Astrocyte of the spinal cord (primary cell): Measurements from ENCODE around the gene CREG2.

Experiments
- DNase-seq: peaks from one replicate; pipeline ENCODE4 v3.0.0; 2011; ENCODE audit warnings: low read depth, low spot score
- H3K4me3 ChIP-seq: 2 replicates; pipeline ENCODE4 v1.5.1; 2011; ENCODE audit warnings: low read depth, mild to moderate bottlenecking, low read length, moderate library complexity
- in situ Hi-C: cut with HindIII; loops from 2 replicates; pipeline ENCODE4 v1.10.0; 2017; ENCODE audit warnings: low sequenced_read_pairs
- TF ChIP-seq, protein P1 (sequence below): IDR thresholded peaks from 2 replicates; pipeline ENCODE4 v1.5.1; 2012; ENCODE audit warnings: low read depth, mild to moderate bottlenecking, low read length, inconsistent platforms

Gene CREG2

DNA sequence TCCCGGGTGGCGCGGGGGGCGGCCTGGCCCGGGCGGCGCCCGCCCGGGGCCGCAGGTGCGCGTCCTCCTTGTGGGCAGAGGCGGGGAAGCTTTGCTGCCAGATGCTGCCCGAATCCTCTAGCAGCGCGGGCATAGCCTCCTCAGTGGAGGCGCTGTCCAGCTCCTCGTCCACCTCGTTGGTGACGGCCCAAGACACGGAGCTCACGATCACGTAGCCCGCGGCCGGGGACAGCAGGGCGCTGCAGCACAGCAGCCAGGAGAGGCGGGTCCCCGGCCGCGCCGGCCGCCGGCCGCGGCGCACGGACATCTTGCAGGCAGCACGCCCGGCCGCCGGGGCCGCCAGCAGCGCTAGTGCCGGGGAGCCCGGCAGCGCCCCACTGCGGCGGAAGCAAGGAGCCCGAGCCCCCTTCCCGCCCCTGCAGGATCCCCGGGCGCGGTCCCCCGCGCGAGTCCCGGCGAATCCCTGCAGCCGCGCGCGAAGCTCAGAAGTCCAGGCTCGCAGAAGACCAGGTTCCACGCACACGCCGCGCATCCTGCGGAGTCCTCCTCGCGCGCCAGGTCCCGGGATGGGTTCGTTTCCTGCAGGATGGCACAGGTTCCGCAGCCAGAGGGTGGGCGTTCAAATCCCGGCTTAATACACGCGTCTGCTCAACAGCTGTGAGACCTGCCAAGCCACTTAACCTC lies at the start of gene CREG2:
Gene CREG2 (minus strand): TSS at position 353 of the 684 bp plus-strand sequence. CDS start 46 bp downstream, at position 307.
- TF ChIP-seq, protein P1, sequence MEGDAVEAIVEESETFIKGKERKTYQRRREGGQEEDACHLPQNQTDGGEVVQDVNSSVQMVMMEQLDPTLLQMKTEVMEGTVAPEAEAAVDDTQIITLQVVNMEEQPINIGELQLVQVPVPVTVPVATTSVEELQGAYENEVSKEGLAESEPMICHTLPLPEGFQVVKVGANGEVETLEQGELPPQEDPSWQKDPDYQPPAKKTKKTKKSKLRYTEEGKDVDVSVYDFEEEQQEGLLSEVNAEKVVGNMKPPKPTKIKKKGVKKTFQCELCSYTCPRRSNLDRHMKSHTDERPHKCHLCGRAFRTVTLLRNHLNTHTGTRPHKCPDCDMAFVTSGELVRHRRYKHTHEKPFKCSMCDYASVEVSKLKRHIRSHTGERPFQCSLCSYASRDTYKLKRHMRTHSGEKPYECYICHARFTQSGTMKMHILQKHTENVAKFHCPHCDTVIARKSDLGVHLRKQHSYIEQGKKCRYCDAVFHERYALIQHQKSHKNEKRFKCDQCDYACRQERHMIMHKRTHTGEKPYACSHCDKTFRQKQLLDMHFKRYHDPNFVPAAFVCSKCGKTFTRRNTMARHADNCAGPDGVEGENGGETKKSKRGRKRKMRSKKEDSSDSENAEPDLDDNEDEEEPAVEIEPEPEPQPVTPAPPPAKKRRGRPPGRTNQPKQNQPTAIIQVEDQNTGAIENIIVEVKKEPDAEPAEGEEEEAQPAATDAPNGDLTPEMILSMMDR: peak; percentile 58
- peak; percentile 51 for DNase-seq
- in situ Hi-C loops: no loop called here
- peak within 1 kb of the TSS; percentile 22 for H3K4me3 ChIP-seq

DNA sequence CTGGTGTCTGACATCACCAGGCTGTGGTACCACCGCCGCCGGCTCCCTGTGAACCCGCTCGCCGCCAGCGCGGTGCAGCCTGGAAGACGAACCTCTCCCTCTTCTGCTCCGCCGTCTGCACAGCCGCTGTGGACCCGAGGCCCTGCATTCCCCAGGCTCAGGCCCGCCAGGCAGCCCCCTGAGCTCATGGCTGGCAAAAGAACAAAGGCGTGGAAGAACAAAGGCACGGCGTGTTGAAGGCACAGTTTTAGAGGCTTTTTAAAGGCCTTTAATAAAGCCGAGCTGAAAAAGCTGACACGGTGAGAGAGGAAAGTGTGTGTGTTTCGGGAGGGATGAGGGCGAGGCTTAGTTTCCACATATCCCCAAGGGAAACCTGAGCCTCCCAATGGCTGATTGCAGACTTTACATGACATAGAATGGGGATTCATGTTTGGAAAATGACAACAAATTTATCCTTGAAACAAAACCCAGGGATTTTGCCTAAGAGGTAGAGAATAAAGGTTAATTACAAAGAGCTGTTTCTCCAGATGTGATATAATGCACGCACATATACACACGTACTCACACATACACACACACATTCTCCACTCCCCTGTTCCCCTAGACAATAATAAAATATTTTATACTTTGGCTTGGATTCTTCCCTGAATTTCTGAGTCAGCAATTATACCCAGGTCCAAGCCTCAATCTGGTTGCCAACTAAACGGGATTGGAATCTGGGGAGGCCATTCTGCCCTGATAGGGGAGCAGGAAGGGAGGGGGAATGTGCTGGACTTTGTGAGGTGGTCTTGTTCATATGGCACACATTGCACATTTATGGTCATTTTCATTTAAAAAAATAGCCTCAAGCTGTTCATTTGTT lies 47.9 kb upstream of the CREG2 start:
- TF ChIP-seq, protein P1: no peak
- peak; percentile 79 for DNase-seq
- in situ Hi-C loops: no loop called here
- no peak overlapping the region for H3K4me3 ChIP-seq

DNA sequence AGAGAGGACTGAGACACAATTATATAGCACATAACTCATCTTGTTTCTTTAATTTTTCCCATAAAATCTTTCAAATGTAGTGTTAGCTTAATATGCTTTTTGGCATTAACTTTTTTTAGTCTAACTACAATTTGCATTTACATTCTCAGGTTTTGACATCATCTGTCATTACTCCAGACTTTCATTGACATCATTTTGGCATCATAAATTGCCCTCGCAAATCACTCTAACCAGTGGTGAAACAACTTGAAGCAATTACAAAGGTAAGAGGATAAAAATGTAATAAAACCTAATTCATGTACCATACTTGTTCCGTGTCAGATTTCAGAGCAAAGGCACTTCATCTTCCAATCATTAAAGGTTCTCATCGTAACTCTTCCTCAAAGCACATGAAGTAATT lies 46.2 kb upstream of the CREG2 start:
- TF ChIP-seq, protein P1: no peak
- in situ Hi-C loops: no loop called here
- no peak overlapping the region for H3K4me3 ChIP-seq
- DNase-seq: no peak

DNA sequence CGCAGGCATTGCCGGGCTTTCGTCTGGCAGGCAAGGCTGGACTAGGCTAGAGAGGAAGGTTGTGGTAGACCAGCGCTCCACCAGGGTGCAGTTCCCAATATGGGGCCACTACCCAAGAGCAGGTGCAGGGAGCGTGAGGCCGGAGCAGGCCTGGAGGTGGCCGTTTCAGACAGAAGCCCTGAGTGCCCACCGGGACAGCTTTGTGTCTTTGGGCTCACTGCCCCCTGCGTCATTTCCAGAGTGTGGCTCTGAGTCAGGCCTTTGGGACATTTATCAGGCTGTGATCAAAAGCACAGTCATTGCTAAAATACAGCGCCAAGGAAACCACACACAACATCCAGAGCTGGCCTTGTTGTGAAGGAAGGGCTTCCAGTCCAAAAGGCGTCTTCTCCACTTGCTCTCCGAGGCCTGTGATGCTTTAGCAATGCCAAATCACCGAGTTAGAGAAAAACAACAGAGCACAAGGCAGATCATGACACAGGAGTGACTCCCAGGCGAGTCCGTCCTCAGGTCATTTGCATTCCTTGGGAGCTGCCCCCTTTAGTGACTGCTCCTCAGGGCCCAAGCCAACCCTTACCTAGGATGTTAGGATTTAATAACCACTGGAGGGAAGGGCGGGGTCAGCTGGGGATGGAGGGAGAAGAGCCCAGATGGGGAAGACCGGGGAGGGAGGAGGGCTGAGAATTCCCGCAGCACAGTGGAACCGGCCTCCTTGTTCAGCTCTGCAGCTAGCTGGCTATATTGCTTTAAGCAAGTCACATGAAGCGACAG lies 45.3 kb upstream of the CREG2 start:
- in situ Hi-C loops: no loop called here
- TF ChIP-seq, protein P1: no peak
- no peak overlapping the region for H3K4me3 ChIP-seq
- peak; percentile 61 for DNase-seq

DNA sequence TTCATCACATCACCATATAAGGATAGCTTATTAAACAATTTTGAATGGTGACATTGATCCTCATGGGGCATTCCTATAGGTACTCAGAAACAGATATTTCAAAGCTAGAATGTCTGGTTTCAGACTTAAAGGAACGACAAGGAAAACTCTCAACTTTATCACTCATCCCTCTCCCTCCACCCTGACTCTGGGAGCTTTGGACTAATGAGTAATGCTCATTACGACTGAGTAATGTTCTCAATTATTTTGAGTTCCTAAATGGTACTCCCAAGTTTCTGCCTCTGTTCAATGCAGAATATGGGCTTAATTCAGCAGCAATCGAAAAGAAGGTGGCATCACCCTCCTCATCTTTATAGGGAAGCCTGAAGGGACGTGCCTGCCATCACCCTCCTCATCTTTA lies 44.2 kb upstream of the CREG2 start:
- in situ Hi-C loops: no loop called here
- no peak overlapping the region for H3K4me3 ChIP-seq
- DNase-seq: no peak
- TF ChIP-seq, protein P1: no peak

DNA sequence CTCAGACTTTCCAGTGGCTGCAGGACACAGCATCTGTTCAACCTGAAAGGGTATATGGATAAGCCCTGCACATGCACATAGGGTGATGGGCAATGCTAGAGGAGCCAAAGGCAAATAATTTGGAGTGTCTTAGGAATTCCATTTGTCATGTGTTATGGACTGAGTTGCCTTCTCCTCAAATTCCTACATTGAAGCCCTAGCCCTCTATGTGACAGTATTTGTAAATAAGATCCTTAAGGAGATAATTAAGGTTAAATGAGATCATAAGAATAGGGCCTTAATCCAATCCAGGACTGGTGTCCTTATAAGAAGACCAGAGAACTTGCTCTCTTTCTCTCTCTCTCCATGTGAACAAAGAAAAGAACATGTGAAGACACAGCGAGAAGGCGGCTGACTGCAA lies 42.9 kb upstream of the CREG2 start:
- in situ Hi-C loops: no loop called here
- TF ChIP-seq, protein P1: no peak
- DNase-seq: no peak
- no peak overlapping the region for H3K4me3 ChIP-seq
